GM23338 (cell line): ENCODE measurements around the gene DVL1. TPM values are rescaled to one million over a fixed set of nuclear protein-coding genes. Genes with fewer than 3 reads are reported as not detected.

Experiments
- ATAC-seq: fragments of 200-7000 bp; cut with Tn5 transposase; 3 replicates; pipeline ENCODE4 v1.9.1; 2020
- DNase-seq: peaks from one replicate; pipeline ENCODE4 v3.0.0-alpha.2; 2015; ENCODE audit warnings: low spot score
- H2AFZ ChIP-seq: fragments of 200-600 bp; sonication (generic); 2 replicates; pipeline ENCODE4 v1.8.0; 2016; ENCODE audit warnings: antibody characterized with exemption, mild to moderate bottlenecking, moderate library complexity
- H3F3A ChIP-seq: fragments of 200-600 bp; sonication (generic); replicated peaks from 2 replicates; pipeline ENCODE4 v1.8.0; 2017; ENCODE audit warnings: antibody characterized with exemption, mixed run types, low read depth
- H3K27ac ChIP-seq: fragments of 200-600 bp; sonication (generic); 2 replicates; pipeline ENCODE4 v1.6.1; 2016; ENCODE audit warnings: low read depth
- H3K27me3 ChIP-seq: fragments of 200-600 bp; sonication (generic); 2 replicates; pipeline ENCODE4 v1.8.0; 2016; ENCODE audit warnings: mild to moderate bottlenecking, mixed run types, moderate library complexity; ENCODE audit not compliant: insufficient read depth
- H3K36me3 ChIP-seq: fragments of 200-600 bp; sonication (generic); 2 replicates; pipeline ENCODE4 v1.8.0; 2016; ENCODE audit warnings: mild to moderate bottlenecking; ENCODE audit not compliant: insufficient read depth
- H3K4me1 ChIP-seq: fragments of 200-600 bp; sonication (generic); 2 replicates; pipeline ENCODE4 v1.8.0; 2016; ENCODE audit warnings: mild to moderate bottlenecking, moderate library complexity; ENCODE audit not compliant: insufficient read depth
- H3K4me2 ChIP-seq: fragments of 200-600 bp; sonication (generic); 2 replicates; pipeline ENCODE4 v1.7.1; 2017; ENCODE audit warnings: mixed run types
- H3K4me3 ChIP-seq: fragments of 200-600 bp; sonication (generic); 2 replicates; pipeline ENCODE4 v1.6.1; 2016; ENCODE audit warnings: mixed run types
- H3K79me2 ChIP-seq: fragments of 200-600 bp; sonication (generic); replicated peaks from 2 replicates; pipeline ENCODE4 v1.8.0; 2017; ENCODE audit warnings: mild to moderate bottlenecking; ENCODE audit not compliant: insufficient read depth
- H3K9me2 ChIP-seq: fragments of 200-600 bp; sonication (generic); 2 replicates; pipeline ENCODE4 v1.8.0; 2017; ENCODE audit not compliant: insufficient read depth
- H4K20me1 ChIP-seq: fragments of 200-600 bp; sonication (generic); replicated peaks from 2 replicates; pipeline ENCODE4 v1.8.0; 2017; ENCODE audit warnings: mild to moderate bottlenecking; ENCODE audit not compliant: insufficient read depth
- H3K27ac Mint-ChIP-seq: 2 replicates; pipeline ENCODE4 v1.8.0; 2020; ENCODE audit warnings: inconsistent platforms, mild to moderate bottlenecking, moderate library complexity, mixed read lengths
- H3K27me3 Mint-ChIP-seq: 3 replicates; pipeline ENCODE4 v1.8.0; 2022; ENCODE audit warnings: low read depth, mild to moderate bottlenecking, moderate library complexity, mixed read lengths, inconsistent platforms; ENCODE audit not compliant: insufficient read depth, poor library complexity
- H3K36me3 Mint-ChIP-seq: 3 replicates; pipeline ENCODE4 v1.8.0; 2021; ENCODE audit warnings: low read depth, mild to moderate bottlenecking, inconsistent platforms, moderate library complexity, mixed read lengths
- H3K4me1 Mint-ChIP-seq: 3 replicates; pipeline ENCODE4 v1.8.0; 2020; ENCODE audit warnings: mild to moderate bottlenecking, inconsistent platforms, mixed read lengths
- H3K4me3 Mint-ChIP-seq: 3 replicates; pipeline ENCODE4 v1.8.0; 2021; ENCODE audit warnings: moderate library complexity, mild to moderate bottlenecking, inconsistent platforms, mixed read lengths
- H3K9me3 Mint-ChIP-seq: 3 replicates; pipeline ENCODE4 v1.8.0; 2020; ENCODE audit warnings: moderate library complexity, mild to moderate bottlenecking, inconsistent platforms, mixed read lengths
- CREB1 ChIP-seq: fragments of 250-450 bp; sonication (Bioruptor Pico); IDR thresholded peaks from 2 replicates; pipeline ENCODE4 v1.5.0; 2020; ENCODE audit warnings: low read depth, mild to moderate bottlenecking, moderate library complexity
- EZH2 ChIP-seq: fragments of 200-600 bp; sonication (generic); IDR thresholded peaks from one replicate; pipeline ENCODE4 v1.8.0; 2017; ENCODE audit warnings: antibody characterized with exemption, mild to moderate bottlenecking, low read depth; ENCODE audit not compliant: unreplicated experiment
- EZH2phosphoT487 ChIP-seq: fragments of 200-600 bp; sonication (generic); IDR thresholded peaks from one replicate; pipeline ENCODE4 v1.8.1; 2018; ENCODE audit warnings: antibody characterized with exemption; ENCODE audit not compliant: unreplicated experiment
- JUNB ChIP-seq: IDR thresholded peaks from one replicate; pipeline ENCODE4 v1.6.1; 2016; ENCODE audit warnings: antibody characterized with exemption; ENCODE audit not compliant: unreplicated experiment
- NANOG ChIP-seq: IDR thresholded peaks from 2 replicates; pipeline ENCODE4 v1.6.1; 2016; ENCODE audit warnings: antibody characterized with exemption, borderline replicate concordance
- POLR2AphosphoS5 ChIP-seq: IDR thresholded peaks from 2 replicates; pipeline ENCODE4 v1.6.1; 2016; ENCODE audit warnings: antibody characterized with exemption, low read depth
- STAT1 ChIP-seq: IDR thresholded peaks from one replicate; pipeline ENCODE4 v1.6.1; 2016; ENCODE audit warnings: antibody characterized with exemption; ENCODE audit not compliant: unreplicated experiment
- ZNF114 ChIP-seq: fragments of 250-450 bp; sonication (Bioruptor Pico); IDR thresholded peaks from 2 replicates; pipeline ENCODE4 v1.5.0; 2020; ENCODE audit warnings: mild to moderate bottlenecking, moderate library complexity
- ZNF331 ChIP-seq: fragments of 250-450 bp; sonication (Bioruptor Pico); IDR thresholded peaks from 2 replicates; pipeline ENCODE4 v1.5.0; 2020; ENCODE audit warnings: low read depth, mild to moderate bottlenecking, moderate library complexity
- polyA plus RNA-seq: library from polyadenylated mRNA; unstranded; fragments of >200 nt; fragmentation: Nextera tagmentation; extraction: Ambion mirVana; gene quantifications from 2 replicates; pipeline ENCODE4 v1.2.1, GENCODE V29; 2016
- total RNA-seq: library from RNA; depleted of rRNA; stranded (reverse); fragments of >200 nt; shearing (Covaris generic); gene quantifications from 2 replicates; pipeline ENCODE4 v1.2.3, GENCODE V29; 2014
- TF ChIP-seq, protein P1 (sequence below), 2 experiments: fragments of 200-600 bp in 1 of 2; sonication (generic) in 1 of 2; conservative IDR thresholded peaks; 2 replicates each; pipeline versions ENCODE4 v1.5.1 to v1.6.1; 2016 to 2017; ENCODE audit warnings: antibody characterized with exemption in 2 of 2, low read depth in 2 of 2, mild to moderate bottlenecking in 2 of 2, moderate library complexity in 1 of 2
- TF ChIP-seq, protein P2 (sequence below): IDR thresholded peaks from one replicate; pipeline ENCODE4 v1.6.1; 2018; ENCODE audit warnings: antibody characterized with exemption; ENCODE audit not compliant: unreplicated experiment
- TF ChIP-seq, protein P3 (sequence below): fragments of 250-450 bp; sonication (Bioruptor Pico); IDR thresholded peaks from 2 replicates; pipeline ENCODE4 v1.5.0; 2020; ENCODE audit warnings: mild to moderate bottlenecking, moderate library complexity
- TF ChIP-seq, protein P4 (sequence below): IDR thresholded peaks from 2 replicates; pipeline ENCODE4 v1.6.1; 2016; ENCODE audit warnings: antibody characterized with exemption

DVL1 gene
- total and polyA plus RNA-seq, 2 experiments from 2014 or later, result 13.5 to 69.7 TPM

DNA sequence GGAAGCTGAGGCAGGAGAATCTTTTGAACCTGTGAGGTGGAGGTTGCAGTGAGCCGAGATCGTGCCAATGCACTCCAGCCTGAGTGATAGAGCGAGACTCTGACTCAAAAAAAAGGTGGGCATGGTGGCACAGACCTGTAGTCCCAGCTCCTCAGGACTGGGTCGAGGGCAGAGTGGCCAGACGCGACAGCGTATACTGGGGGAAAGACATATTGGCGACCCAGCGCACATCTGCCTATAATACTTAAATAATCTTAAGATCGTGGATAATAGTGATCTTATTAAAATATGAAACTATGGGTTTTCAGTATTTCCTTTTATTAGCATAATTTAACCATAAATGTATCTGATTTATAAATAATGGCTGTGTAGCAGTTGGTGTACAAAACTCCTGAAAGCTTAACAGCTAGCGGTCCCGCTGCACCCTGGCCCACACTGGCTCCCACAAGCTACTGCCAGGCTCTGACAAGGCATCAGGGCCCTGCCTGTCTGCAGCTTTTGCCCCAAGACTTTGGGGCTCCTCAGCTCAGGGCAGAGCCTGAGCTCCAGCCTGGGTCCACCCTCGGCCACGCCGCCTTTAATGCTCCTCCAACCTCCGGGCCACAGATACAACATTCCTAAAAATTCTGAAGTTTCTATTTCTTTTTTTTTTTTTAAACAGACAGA lies 28.5 kb upstream of the DVL1 start:
- H3K9me2 ChIP-seq, result no peaks in the 10 kb centered on the region
- H3K27me3 Mint-ChIP-seq, result peaks cover 5% of the 10 kb centered on the region

More for the DNA sequence above, 28.5 kb upstream of the DVL1 start:
- ATAC-seq (no peak), DNase-seq (no peak)
- H3K27me3 ChIP-seq, result no peaks in the 10 kb centered on the region
- peaks cover 21% of the 10 kb centered on the region for H3K79me2 ChIP-seq
- no peaks in the 10 kb centered on the region; the same call in 1 of the 3 replicates for H3K9me3 Mint-ChIP-seq
- H3K4me1 ChIP-seq, result peaks cover 9% of the 10 kb centered on the region
- no peak overlapping the region for H3K27ac Mint-ChIP-seq
- H3K4me2 ChIP-seq, result no peak overlapping the region
- H3K4me3 ChIP-seq, result no peak overlapping the region
- peaks cover 9% of the 10 kb centered on the region; the same call in 2 of the 3 replicates for H3K36me3 Mint-ChIP-seq
- no peak overlapping the region for H2AFZ ChIP-seq
- H3F3A ChIP-seq, result peaks cover 13% of the 10 kb centered on the region
- H3K27ac ChIP-seq, result no peak overlapping the region
- no peak overlapping the region for H3K4me3 Mint-ChIP-seq
- H3K4me1 Mint-ChIP-seq, result peaks cover 7% of the 10 kb centered on the region
- peaks cover 7% of the 10 kb centered on the region for H4K20me1 ChIP-seq
- TF ChIP-seq STAT1 (no peak), POLR2AphosphoS5 (no peak), CREB1 (CRISPR knock-in tag) (no peak), EZH2phosphoT487 (no peak), NANOG (no peak), EZH2 (no peak), JUNB (no peak), ZNF331 (CRISPR knock-in tag) (no peak), ZNF114 (CRISPR knock-in tag) (no peak)
- TF ChIP-seq, protein P1, sequence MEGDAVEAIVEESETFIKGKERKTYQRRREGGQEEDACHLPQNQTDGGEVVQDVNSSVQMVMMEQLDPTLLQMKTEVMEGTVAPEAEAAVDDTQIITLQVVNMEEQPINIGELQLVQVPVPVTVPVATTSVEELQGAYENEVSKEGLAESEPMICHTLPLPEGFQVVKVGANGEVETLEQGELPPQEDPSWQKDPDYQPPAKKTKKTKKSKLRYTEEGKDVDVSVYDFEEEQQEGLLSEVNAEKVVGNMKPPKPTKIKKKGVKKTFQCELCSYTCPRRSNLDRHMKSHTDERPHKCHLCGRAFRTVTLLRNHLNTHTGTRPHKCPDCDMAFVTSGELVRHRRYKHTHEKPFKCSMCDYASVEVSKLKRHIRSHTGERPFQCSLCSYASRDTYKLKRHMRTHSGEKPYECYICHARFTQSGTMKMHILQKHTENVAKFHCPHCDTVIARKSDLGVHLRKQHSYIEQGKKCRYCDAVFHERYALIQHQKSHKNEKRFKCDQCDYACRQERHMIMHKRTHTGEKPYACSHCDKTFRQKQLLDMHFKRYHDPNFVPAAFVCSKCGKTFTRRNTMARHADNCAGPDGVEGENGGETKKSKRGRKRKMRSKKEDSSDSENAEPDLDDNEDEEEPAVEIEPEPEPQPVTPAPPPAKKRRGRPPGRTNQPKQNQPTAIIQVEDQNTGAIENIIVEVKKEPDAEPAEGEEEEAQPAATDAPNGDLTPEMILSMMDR (conservative IDR thresholded peaks at IDR 0.05; ENCODE audit: low read depth in 2 of 2), result no peak
- TF ChIP-seq, protein P2, sequence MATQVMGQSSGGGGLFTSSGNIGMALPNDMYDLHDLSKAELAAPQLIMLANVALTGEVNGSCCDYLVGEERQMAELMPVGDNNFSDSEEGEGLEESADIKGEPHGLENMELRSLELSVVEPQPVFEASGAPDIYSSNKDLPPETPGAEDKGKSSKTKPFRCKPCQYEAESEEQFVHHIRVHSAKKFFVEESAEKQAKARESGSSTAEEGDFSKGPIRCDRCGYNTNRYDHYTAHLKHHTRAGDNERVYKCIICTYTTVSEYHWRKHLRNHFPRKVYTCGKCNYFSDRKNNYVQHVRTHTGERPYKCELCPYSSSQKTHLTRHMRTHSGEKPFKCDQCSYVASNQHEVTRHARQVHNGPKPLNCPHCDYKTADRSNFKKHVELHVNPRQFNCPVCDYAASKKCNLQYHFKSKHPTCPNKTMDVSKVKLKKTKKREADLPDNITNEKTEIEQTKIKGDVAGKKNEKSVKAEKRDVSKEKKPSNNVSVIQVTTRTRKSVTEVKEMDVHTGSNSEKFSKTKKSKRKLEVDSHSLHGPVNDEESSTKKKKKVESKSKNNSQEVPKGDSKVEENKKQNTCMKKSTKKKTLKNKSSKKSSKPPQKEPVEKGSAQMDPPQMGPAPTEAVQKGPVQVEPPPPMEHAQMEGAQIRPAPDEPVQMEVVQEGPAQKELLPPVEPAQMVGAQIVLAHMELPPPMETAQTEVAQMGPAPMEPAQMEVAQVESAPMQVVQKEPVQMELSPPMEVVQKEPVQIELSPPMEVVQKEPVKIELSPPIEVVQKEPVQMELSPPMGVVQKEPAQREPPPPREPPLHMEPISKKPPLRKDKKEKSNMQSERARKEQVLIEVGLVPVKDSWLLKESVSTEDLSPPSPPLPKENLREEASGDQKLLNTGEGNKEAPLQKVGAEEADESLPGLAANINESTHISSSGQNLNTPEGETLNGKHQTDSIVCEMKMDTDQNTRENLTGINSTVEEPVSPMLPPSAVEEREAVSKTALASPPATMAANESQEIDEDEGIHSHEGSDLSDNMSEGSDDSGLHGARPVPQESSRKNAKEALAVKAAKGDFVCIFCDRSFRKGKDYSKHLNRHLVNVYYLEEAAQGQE, result no peak
- TF ChIP-seq, protein P3, sequence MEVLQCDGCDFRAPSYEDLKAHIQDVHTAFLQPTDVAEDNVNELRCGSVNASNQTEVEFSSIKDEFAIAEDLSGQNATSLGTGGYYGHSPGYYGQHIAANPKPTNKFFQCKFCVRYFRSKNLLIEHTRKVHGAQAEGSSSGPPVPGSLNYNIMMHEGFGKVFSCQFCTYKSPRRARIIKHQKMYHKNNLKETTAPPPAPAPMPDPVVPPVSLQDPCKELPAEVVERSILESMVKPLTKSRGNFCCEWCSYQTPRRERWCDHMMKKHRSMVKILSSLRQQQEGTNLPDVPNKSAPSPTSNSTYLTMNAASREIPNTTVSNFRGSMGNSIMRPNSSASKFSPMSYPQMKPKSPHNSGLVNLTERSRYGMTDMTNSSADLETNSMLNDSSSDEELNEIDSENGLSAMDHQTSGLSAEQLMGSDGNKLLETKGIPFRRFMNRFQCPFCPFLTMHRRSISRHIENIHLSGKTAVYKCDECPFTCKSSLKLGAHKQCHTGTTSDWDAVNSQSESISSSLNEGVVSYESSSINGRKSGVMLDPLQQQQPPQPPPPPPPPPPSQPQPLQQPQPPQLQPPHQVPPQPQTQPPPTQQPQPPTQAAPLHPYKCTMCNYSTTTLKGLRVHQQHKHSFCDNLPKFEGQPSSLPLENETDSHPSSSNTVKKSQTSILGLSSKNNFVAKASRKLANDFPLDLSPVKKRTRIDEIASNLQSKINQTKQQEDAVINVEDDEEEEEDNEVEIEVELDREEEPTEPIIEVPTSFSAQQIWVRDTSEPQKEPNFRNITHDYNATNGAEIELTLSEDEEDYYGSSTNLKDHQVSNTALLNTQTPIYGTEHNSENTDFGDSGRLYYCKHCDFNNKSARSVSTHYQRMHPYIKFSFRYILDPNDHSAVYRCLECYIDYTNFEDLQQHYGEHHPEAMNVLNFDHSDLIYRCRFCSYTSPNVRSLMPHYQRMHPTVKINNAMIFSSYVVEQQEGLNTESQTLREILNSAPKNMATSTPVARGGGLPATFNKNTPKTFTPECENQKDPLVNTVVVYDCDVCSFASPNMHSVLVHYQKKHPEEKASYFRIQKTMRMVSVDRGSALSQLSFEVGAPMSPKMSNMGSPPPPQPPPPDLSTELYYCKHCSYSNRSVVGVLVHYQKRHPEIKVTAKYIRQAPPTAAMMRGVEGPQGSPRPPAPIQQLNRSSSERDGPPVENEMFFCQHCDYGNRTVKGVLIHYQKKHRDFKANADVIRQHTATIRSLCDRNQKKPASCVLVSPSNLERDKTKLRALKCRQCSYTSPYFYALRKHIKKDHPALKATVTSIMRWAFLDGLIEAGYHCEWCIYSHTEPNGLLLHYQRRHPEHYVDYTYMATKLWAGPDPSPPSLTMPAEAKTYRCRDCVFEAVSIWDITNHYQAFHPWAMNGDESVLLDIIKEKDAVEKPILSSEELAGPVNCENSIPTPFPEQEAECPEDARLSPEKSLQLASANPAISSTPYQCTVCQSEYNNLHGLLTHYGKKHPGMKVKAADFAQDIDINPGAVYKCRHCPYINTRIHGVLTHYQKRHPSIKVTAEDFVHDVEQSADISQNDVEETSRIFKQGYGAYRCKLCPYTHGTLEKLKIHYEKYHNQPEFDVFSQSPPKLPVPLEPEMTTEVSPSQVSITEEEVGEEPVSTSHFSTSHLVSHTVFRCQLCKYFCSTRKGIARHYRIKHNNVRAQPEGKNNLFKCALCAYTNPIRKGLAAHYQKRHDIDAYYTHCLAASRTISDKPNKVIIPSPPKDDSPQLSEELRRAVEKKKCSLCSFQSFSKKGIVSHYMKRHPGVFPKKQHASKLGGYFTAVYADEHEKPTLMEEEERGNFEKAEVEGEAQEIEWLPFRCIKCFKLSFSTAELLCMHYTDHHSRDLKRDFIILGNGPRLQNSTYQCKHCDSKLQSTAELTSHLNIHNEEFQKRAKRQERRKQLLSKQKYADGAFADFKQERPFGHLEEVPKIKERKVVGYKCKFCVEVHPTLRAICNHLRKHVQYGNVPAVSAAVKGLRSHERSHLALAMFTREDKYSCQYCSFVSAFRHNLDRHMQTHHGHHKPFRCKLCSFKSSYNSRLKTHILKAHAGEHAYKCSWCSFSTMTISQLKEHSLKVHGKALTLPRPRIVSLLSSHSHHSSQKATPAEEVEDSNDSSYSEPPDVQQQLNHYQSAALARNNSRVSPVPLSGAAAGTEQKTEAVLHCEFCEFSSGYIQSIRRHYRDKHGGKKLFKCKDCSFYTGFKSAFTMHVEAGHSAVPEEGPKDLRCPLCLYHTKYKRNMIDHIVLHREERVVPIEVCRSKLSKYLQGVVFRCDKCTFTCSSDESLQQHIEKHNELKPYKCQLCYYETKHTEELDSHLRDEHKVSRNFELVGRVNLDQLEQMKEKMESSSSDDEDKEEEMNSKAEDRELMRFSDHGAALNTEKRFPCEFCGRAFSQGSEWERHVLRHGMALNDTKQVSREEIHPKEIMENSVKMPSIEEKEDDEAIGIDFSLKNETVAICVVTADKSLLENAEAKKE (CRISPR knock-in tag), result no peak
- TF ChIP-seq, protein P4, sequence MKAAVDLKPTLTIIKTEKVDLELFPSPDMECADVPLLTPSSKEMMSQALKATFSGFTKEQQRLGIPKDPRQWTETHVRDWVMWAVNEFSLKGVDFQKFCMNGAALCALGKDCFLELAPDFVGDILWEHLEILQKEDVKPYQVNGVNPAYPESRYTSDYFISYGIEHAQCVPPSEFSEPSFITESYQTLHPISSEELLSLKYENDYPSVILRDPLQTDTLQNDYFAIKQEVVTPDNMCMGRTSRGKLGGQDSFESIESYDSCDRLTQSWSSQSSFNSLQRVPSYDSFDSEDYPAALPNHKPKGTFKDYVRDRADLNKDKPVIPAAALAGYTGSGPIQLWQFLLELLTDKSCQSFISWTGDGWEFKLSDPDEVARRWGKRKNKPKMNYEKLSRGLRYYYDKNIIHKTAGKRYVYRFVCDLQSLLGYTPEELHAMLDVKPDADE, result no peak
- no peaks in the 10 kb centered on the region for H3K36me3 ChIP-seq
